ENCODE results near the gene ALKAL2. TPM values are rescaled to one million over a fixed set of nuclear protein-coding genes. Genes with fewer than 3 reads are reported as not detected.

ALKAL2 gene
- total and polyA plus RNA-seq, 2 of the 13 experiments (the other 11 are each of a cell fraction or from before 2014, with no cell fraction given): 0.22 to 1.7 TPM

- 0 out of 2 replicates have a peak, but pooled peaks have one; percentile 39 for TF ChIP-seq TFDP2 (CRISPR knock-in tag; IDR thresholded peaks at IDR 0.05)
- no peak for TF ChIP-seq ARNT2 (CRISPR knock-in tag; IDR thresholded peaks at IDR 0.05; ENCODE audit: low read depth)
- no peak for TF ChIP-seq WIZ (CRISPR knock-in tag; IDR thresholded peaks at IDR 0.05)
- TF ChIP-seq ZSCAN22 (CRISPR knock-in tag; IDR thresholded peaks at IDR 0.05): no peak
- no peak; the same call in 1 of the 2 replicates for TF ChIP-seq ETV6 (CRISPR knock-in tag; conservative IDR thresholded peaks at IDR 0.05)
- TF ChIP-seq HOXA3 (CRISPR knock-in tag; IDR thresholded peaks at IDR 0.05): 0 out of 2 replicates have a peak, but pooled peaks have one; percentile 7
- TF ChIP-seq ZNF124 (CRISPR knock-in tag; IDR thresholded peaks at IDR 0.05): 0 out of 2 replicates have a peak, but pooled peaks have one; percentile 16
- no peak for TF ChIP-seq ZSCAN20 (CRISPR knock-in tag; IDR thresholded peaks at IDR 0.05; ENCODE audit: borderline replicate concordance)
- TF ChIP-seq SALL1 (CRISPR knock-in tag; IDR thresholded peaks at IDR 0.05): no peak; the same call in none of the 2 replicates
- TF ChIP-seq NCOA1 (CRISPR knock-in tag; IDR thresholded peaks at IDR 0.05): no peak
- no peak for TF ChIP-seq TGIF2 (CRISPR knock-in tag; IDR thresholded peaks at IDR 0.05)
- no peak; the same call in 1 of the 2 replicates for TF ChIP-seq RXRA (CRISPR knock-in tag; IDR thresholded peaks at IDR 0.05)
- TF ChIP-seq CREBL2 (CRISPR knock-in tag; IDR thresholded peaks at IDR 0.05; ENCODE audit: borderline replicate concordance): 0 out of 2 replicates have a peak, but pooled peaks have one; percentile 59
- TF ChIP-seq ZNF589 (CRISPR knock-in tag; conservative IDR thresholded peaks at IDR 0.05): no peak
- no peak for TF ChIP-seq MLXIP (CRISPR knock-in tag; IDR thresholded peaks at IDR 0.05; ENCODE audit: borderline replicate concordance)
- TF ChIP-seq NFRKB (IDR thresholded peaks at IDR 0.05): no peak
- no peak for TF ChIP-seq ZNF446 (CRISPR knock-in tag; IDR thresholded peaks at IDR 0.05)
- no peak for TF ChIP-seq ZNF460 (CRISPR knock-in tag; IDR thresholded peaks at IDR 0.05; ENCODE audit: borderline replicate concordance)
- no peak for TF ChIP-seq PCBP1 (IDR thresholded peaks at IDR 0.05; ENCODE audit: borderline replicate concordance, low read depth, low read length)
- no peak; the same call in 1 of the 2 replicates for TF ChIP-seq BRCA1 (CRISPR knock-in tag; IDR thresholded peaks at IDR 0.05)
- no peak for TF ChIP-seq ASH2L (IDR thresholded peaks at IDR 0.05; ENCODE audit: insufficient read length, low read depth, low read length)
- TF ChIP-seq KAT2B (IDR thresholded peaks at IDR 0.05; ENCODE audit: borderline replicate concordance, low read depth, low read length): no peak
- TF ChIP-seq FOXA3 (CRISPR knock-in tag; IDR thresholded peaks at IDR 0.05): no peak
- TF ChIP-seq ZNF430 (CRISPR knock-in tag; IDR thresholded peaks at IDR 0.05): no peak
- no peak for TF ChIP-seq DBP (CRISPR knock-in tag; IDR thresholded peaks at IDR 0.05; ENCODE audit: not compliant biosample characterization)
- no peak for TF ChIP-seq FIP1L1 (IDR thresholded peaks at IDR 0.05; ENCODE audit: borderline replicate concordance, insufficient read depth, low read depth, low read length)
- no peak for TF ChIP-seq ZNF790 (CRISPR knock-in tag; IDR thresholded peaks at IDR 0.05; ENCODE audit: borderline replicate concordance)
These were observed 1.6 kb upstream of the ALKAL2 start (continued) for GRCh38 chr2:289362-290089.

Measured in HepG2 (cell line).